Left kidney (tissue), 2 donors: ENCODE results near the gene RYR2. TPM values are rescaled to one million over a fixed set of nuclear protein-coding genes. Genes with fewer than 3 reads are reported as not detected.
"Not testable (repeated sequence)": the region's sequence is repeated elsewhere in the genome, so short reads cannot be mapped to it uniquely, and the experiment has no call there.

Experiments
- DNase-seq: peaks from one replicate; pipeline ENCODE4 v3.0.0-alpha.2; 2013
- polyA plus RNA-seq: library from polyadenylated mRNA; unstranded; fragments of 120-200 nt; gene quantifications from one replicate; pipeline ENCODE4 v1.2.1, GENCODE V29; 2013; ENCODE audit not compliant: insufficient read length

Gene RYR2
- polyA plus RNA-seq, 1 donor = 3.0 TPM

GRCh38 chr1:237074371-237075117 lies 32.6 kb downstream of the RYR2 start:
- DNase-seq = no peak

GRCh38 chr1:237084341-237085077 lies 42.5 kb downstream of the RYR2 start:
- DNase-seq = no peak

- no peak for DNase-seq
Measured at GRCh38 chr1:237091691-237092090, 49.7 kb downstream of the RYR2 start.

- no peak for DNase-seq
Measured at GRCh38 chr1:237093691-237094090, 51.7 kb downstream of the RYR2 start.

- no peak for DNase-seq
Measured at GRCh38 chr1:237098541-237098940, 56.6 kb downstream of the RYR2 start.

GRCh38 chr1:237103021-237103420 lies 61.0 kb downstream of the RYR2 start:
- DNase-seq = no peak

GRCh38 chr1:237104096-237104495 lies 62.1 kb downstream of the RYR2 start:
- no peak for DNase-seq

- DNase-seq = no peak
Measured at GRCh38 chr1:237105826-237106225, 63.8 kb downstream of the RYR2 start.

GRCh38 chr1:237108297-237109040 lies 66.5 kb downstream of the RYR2 start:
- no peak for DNase-seq

- no peak for DNase-seq
Measured at GRCh38 chr1:237111807-237112206, 69.8 kb downstream of the RYR2 start.

- DNase-seq = no peak
Measured at GRCh38 chr1:237112663-237113062, 70.7 kb downstream of the RYR2 start.

- no peak for DNase-seq
Measured at GRCh38 chr1:237115035-237115434, 73.1 kb downstream of the RYR2 start.

GRCh38 chr1:237119091-237119490 lies 77.1 kb downstream of the RYR2 start:
- DNase-seq = no peak

GRCh38 chr1:237120683-237121082 lies 78.7 kb downstream of the RYR2 start:
- no peak for DNase-seq

- DNase-seq = no peak
Measured at GRCh38 chr1:237124856-237125462, 83.0 kb downstream of the RYR2 start.

GRCh38 chr1:237126180-237126579 lies 84.2 kb downstream of the RYR2 start:
- DNase-seq = no peak

GRCh38 chr1:237127301-237127700 lies 85.3 kb downstream of the RYR2 start:
- DNase-seq = not testable (repeated sequence)

- no peak for DNase-seq
Measured at GRCh38 chr1:237133921-237134320, 91.9 kb downstream of the RYR2 start.

- DNase-seq = no peak
Measured at GRCh38 chr1:237134929-237135328, 92.9 kb downstream of the RYR2 start.

GRCh38 chr1:237138551-237138950 lies 96.6 kb downstream of the RYR2 start:
- no peak for DNase-seq

GRCh38 chr1:237139732-237140131 lies 97.7 kb downstream of the RYR2 start:
- DNase-seq = no peak

- no peak for DNase-seq
Measured at GRCh38 chr1:237140986-237141385, 99.0 kb downstream of the RYR2 start.

GRCh38 chr1:237141502-237141901 lies 99.5 kb downstream of the RYR2 start:
- no peak for DNase-seq
